ENCODE results near the gene NAIF1. TPM values are rescaled to one million over a fixed set of nuclear protein-coding genes. Genes with fewer than 3 reads are reported as not detected.

Gene NAIF1
- total and polyA plus RNA-seq, 10 of the 15 experiments (the other 5 are each of a cell fraction or from before 2014, with no cell fraction given) = 2.4 to 14.2 (median 7.1) TPM

DNA sequence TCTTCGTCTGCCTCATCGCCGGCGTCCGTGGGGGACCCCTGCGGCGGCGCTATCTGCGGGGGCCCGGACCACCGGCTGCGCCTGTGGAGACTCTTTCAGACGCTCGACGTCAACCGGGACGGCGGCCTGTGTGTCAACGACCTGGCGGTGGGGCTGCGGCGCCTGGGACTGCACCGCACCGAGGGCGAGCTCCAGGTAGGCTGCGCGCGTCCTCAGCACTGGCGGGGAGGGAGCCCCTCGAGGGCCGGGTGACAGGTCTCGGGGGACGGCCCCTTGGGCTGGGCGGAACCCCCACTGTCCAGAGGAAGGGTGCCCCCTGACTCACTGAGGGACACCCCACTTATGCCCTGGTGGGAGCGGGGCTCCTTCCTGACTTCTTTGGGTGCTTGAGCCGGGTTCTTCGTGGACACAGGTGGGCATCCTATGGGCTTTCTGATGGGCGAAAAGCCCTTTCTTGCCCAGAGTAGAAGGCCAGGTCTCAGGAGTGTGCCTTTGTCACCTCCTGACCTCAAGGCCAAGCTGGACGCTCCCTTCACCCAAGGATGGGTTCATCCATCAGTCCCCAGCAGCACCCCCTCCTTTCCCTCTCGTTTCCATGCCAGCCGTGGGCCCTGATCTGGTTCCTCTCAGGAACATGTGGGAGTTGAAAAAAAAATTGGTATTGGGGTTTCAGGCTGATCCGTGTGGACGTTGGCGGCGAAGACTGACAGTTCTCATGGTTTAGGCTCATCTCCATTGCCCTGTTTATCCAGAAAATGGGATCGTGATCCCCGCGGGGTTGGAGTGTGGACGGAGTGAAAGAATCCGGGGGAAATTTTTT, 1.5 kb upstream of the NAIF1 start:
- in situ Hi-C loops (cut with MboI) = no loop called here
- WGBS (ENCODE audit: insufficient coverage, insufficient replicate concordance, low lambda C conversion rate, missing lambda C conversion rate) = under 1% methylated on average over 39 of the region's 50 CpGs

More for the DNA sequence above, 1.5 kb upstream of the NAIF1 start:
- peak overlapping the region; percentile 59 for H3K27ac ChIP-seq (ENCODE audit: control insufficient read depth, insufficient read depth)
- RAD21 ChIA-PET (ENCODE audit: unreplicated experiment) = interaction anchor here (1.0 to 2.8 kb wide), 5 partner anchors 12 to 113 kb away, joined by 3 to 10 read pairs (median 6); no protein-coding TSS in a partner anchor
- peaks cover 62% of the 10 kb centered on the region for H3K79me2 ChIP-seq (ENCODE audit: control insufficient read depth, insufficient read depth, low read length)
- no peak for FAIRE-seq
- TF ChIP-seq, protein P1, sequence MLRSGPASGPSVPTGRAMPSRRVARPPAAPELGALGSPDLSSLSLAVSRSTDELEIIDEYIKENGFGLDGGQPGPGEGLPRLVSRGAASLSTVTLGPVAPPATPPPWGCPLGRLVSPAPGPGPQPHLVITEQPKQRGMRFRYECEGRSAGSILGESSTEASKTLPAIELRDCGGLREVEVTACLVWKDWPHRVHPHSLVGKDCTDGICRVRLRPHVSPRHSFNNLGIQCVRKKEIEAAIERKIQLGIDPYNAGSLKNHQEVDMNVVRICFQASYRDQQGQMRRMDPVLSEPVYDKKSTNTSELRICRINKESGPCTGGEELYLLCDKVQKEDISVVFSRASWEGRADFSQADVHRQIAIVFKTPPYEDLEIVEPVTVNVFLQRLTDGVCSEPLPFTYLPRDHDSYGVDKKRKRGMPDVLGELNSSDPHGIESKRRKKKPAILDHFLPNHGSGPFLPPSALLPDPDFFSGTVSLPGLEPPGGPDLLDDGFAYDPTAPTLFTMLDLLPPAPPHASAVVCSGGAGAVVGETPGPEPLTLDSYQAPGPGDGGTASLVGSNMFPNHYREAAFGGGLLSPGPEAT (IDR thresholded peaks at IDR 0.05; ENCODE audit: low read depth) = peak; percentile 37; the same call in 1 of the 2 replicates
- TF ChIP-seq GATAD2B (conservative IDR thresholded peaks at IDR 0.05; ENCODE audit: low read depth) = peak; percentile 91
- TF ChIP-seq BHLHE40 (IDR thresholded peaks at IDR 0.05; ENCODE audit: borderline replicate concordance in 1 of 2, low read depth in 2 of 2, low read length in 1 of 2) = peak in 1 of 2 experiments; percentile 5; a peak in 1 of 4 replicates
- TF ChIP-seq IKZF1 (conservative IDR thresholded peaks at IDR 0.05) = peak; percentile 27; the same call in 1 of the 2 replicates
- TF ChIP-seq STAT1 (conservative IDR thresholded peaks at IDR 0.05) = no peak
- TF ChIP-seq RB1 (IDR thresholded peaks at IDR 0.05; ENCODE audit: borderline replicate concordance) = 0 out of 2 replicates have a peak, but pooled peaks have one; percentile 17
- 0 out of 2 replicates have a peak, but pooled peaks have one; percentile 14 for TF ChIP-seq POLR2AphosphoS2 (IDR thresholded peaks at IDR 0.05; ENCODE audit: low read depth, low read length)
- TF ChIP-seq RUNX3 (IDR thresholded peaks at IDR 0.05; ENCODE audit: low read length) = no peak
- TF ChIP-seq, protein P2, sequence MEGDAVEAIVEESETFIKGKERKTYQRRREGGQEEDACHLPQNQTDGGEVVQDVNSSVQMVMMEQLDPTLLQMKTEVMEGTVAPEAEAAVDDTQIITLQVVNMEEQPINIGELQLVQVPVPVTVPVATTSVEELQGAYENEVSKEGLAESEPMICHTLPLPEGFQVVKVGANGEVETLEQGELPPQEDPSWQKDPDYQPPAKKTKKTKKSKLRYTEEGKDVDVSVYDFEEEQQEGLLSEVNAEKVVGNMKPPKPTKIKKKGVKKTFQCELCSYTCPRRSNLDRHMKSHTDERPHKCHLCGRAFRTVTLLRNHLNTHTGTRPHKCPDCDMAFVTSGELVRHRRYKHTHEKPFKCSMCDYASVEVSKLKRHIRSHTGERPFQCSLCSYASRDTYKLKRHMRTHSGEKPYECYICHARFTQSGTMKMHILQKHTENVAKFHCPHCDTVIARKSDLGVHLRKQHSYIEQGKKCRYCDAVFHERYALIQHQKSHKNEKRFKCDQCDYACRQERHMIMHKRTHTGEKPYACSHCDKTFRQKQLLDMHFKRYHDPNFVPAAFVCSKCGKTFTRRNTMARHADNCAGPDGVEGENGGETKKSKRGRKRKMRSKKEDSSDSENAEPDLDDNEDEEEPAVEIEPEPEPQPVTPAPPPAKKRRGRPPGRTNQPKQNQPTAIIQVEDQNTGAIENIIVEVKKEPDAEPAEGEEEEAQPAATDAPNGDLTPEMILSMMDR (IDR thresholded peaks at IDR 0.05 in 2 of 3, conservative IDR thresholded peaks at IDR 0.05 in 1 of 3; ENCODE audit: control insufficient read depth in 2 of 3, extremely low read depth in 1 of 3, insufficient read depth in 1 of 3, low read depth in 3 of 3, low read length in 3 of 3) = 0 out of 6 replicates have a peak, but pooled peaks of 1 of the 3 experiments have one; percentile 3
- no peak for TF ChIP-seq BMI1 (IDR thresholded peaks at IDR 0.05; ENCODE audit: borderline replicate concordance)
- peak; percentile 60; the same call in 1 of the 2 replicates for TF ChIP-seq ZNF217 (IDR thresholded peaks at IDR 0.05)
- no peak for TF ChIP-seq RBBP5 (conservative IDR thresholded peaks at IDR 0.05)
- TF ChIP-seq IKZF2 (IDR thresholded peaks at IDR 0.05) = peak; percentile 48 to 58; a peak in 3 of 4 replicates
- TF ChIP-seq KAT2A (conservative IDR thresholded peaks at IDR 0.05; ENCODE audit: control insufficient read depth, low read depth, low read length) = no peak
- 0 out of 2 replicates have a peak, but pooled peaks have one; percentile 6 for TF ChIP-seq POLR2A (IDR thresholded peaks at IDR 0.05; ENCODE audit: low read depth, low read length)
- TF ChIP-seq POLR2AphosphoS5 (IDR thresholded peaks at IDR 0.05; ENCODE audit: low read length) = 0 out of 2 replicates have a peak, but pooled peaks have one; percentile 8
- TF ChIP-seq ZNF622 (IDR thresholded peaks at IDR 0.05) = no peak
- TF ChIP-seq NR2F1 (conservative IDR thresholded peaks at IDR 0.05) = peak; percentile 11
- H3K27me3 ChIP-seq (replicated peaks in 1 of 2; ENCODE audit: control insufficient read depth in 2 of 2, insufficient read depth in 2 of 2, low read length in 1 of 2) = no peaks in the 10 kb centered on the region
- intact Hi-C loops (cut with micrococcal nuclease; ENCODE audit: unreplicated experiment) = loop anchor here (10.0 kb wide), 1 partner anchor 284 kb away; the partner anchor contains the start of gene CDK9
- H3K4me1 ChIP-seq (ENCODE audit: control insufficient read depth, insufficient read depth, low read length) = peaks cover 35% of the 10 kb centered on the region
- peak overlapping the region; percentile 15; the same call in 1 of the 2 replicates for H2AFZ ChIP-seq (ENCODE audit: control insufficient read depth, low read depth, low read length)
- POLR2A ChIA-PET = interaction anchor here (0.6 to 2.8 kb wide), 7 partner anchors 10 to 152 kb away, joined by 3 to 13 read pairs (median 3); no protein-coding TSS in a partner anchor
- H3K9ac ChIP-seq (ENCODE audit: control insufficient read depth, insufficient read depth, low read length) = peak overlapping the region; percentile 75
- no peaks in the 10 kb centered on the region for H4K20me1 ChIP-seq (ENCODE audit: control insufficient read depth, insufficient read depth)
- SMC1A ChIA-PET (ENCODE audit: uncharacterized antibody, unreplicated experiment) = interaction anchor here (1.0 kb wide), 1 partner anchor 16 kb away, joined by 3 read pairs; no protein-coding TSS in a partner anchor
- H3K4me2 ChIP-seq (ENCODE audit: control insufficient read depth, insufficient read depth) = peak overlapping the region; percentile 70
- peak; percentile 3; the same call in 2 of the 3 replicates for ATAC-seq
- no peaks in the 10 kb centered on the region for H3K9me3 ChIP-seq (replicated peaks; ENCODE audit: control insufficient read depth, insufficient read depth, low read length)
- CTCF ChIA-PET = interaction anchor here (1.4 to 1.5 kb wide), 3 partner anchors 24 to 126 kb away, joined by 4 to 8 read pairs (median 6); no protein-coding TSS in a partner anchor
- peak overlapping the region; percentile 90 for H3K4me3 ChIP-seq
- peaks cover 0 to 2% of the 10 kb centered on the region in 2 experiments; a peak in 2 of 4 replicates for H3K36me3 ChIP-seq (ENCODE audit: control insufficient read depth in 2 of 2, insufficient read depth in 2 of 2, low read length in 1 of 2)
- no TSS peak for BruUV-seq (replicated peaks)
- no peak for DNase-seq (ENCODE audit: low read depth, low spot score)
